PC-9 (cell line): Measurements from ENCODE around the gene SLC16A8. TPM values are rescaled to one million over a fixed set of nuclear protein-coding genes. Genes with fewer than 3 reads are reported as not detected.

Experiments used
- Bru-seq: library from RNA; stranded (reverse); fragments of 400-500 nt; gene quantifications from one replicate; lab custom pipeline; 2021; lab: Mats Ljungman, UMichigan
- BruChase-seq, 2 experiments: library from RNA; stranded (reverse); fragments of 400-500 nt; gene quantifications; one replicate each; lab custom pipeline; 2021; lab: Mats Ljungman, UMichigan
- BruUV-seq: library from RNA; stranded (reverse); fragments of 400-500 nt; replicated peaks from 2 replicates; lab custom pipeline; 2021; lab: Mats Ljungman, UMichigan
- CTCF ChIA-PET: fragments of 300-600 bp; sonication (Branson Sonifier 250); formaldehyde crosslinking; loops from one replicate; lab custom pipeline; 2022; ENCODE audit warnings: antibody characterized with exemption; lab: Charles Lee
- POLR2A ChIA-PET: fragments of 300-600 bp; sonication (Branson Sonifier 250); formaldehyde crosslinking; loops from one replicate; lab custom pipeline; 2022; ENCODE audit warnings: antibody characterized with exemption; ENCODE audit not compliant: unreplicated experiment; lab: Charles Lee
- DNase-seq, 2 experiments: peaks; one replicate each; pipeline versions ENCODE4 v3.0.0 to v3.0.0-alpha.2; 2015 to 2022; ENCODE audit warnings: mixed read lengths in 1 of 2
- H2AFZ ChIP-seq: fragments of 200-600 bp; sonication (generic); 2 replicates; pipeline ENCODE4 v1.8.1; 2017; ENCODE audit warnings: antibody characterized with exemption
- H3F3A ChIP-seq: fragments of 200-600 bp; sonication (generic); 2 replicates; pipeline ENCODE4 v1.8.1; 2017; ENCODE audit warnings: antibody characterized with exemption, mild to moderate bottlenecking, low read depth; ENCODE audit not compliant: insufficient read depth
- H3K27ac ChIP-seq: fragments of 200-600 bp; sonication (generic); 2 replicates; pipeline ENCODE4 v1.6.1; 2016; ENCODE audit warnings: mixed run types
- H3K27me3 ChIP-seq: fragments of 200-600 bp; sonication (generic); 2 replicates; pipeline ENCODE4 v1.6.1; 2016; ENCODE audit warnings: low read depth, mixed run types; ENCODE audit not compliant: insufficient read depth
- H3K36me3 ChIP-seq: fragments of 200-600 bp; sonication (generic); 2 replicates; pipeline ENCODE4 v1.6.1; 2016; ENCODE audit warnings: low read depth, mixed run types
- H3K4me1 ChIP-seq: fragments of 200-600 bp; sonication (generic); replicated peaks from 2 replicates; pipeline ENCODE4 v1.6.1; 2016; ENCODE audit warnings: mixed run types; ENCODE audit not compliant: insufficient read depth
- H3K4me2 ChIP-seq: fragments of 200-600 bp; sonication (generic); 2 replicates; pipeline ENCODE4 v1.6.1; 2017; ENCODE audit warnings: mixed run types
- H3K4me3 ChIP-seq: fragments of 200-600 bp; sonication (generic); 2 replicates; pipeline ENCODE4 v1.6.1; 2016; ENCODE audit warnings: mixed run types
- H3K79me2 ChIP-seq: fragments of 200-600 bp; sonication (generic); 2 replicates; pipeline ENCODE4 v1.6.1; 2017; ENCODE audit warnings: low read depth, mixed run types
- H3K9me2 ChIP-seq: fragments of 200-600 bp; sonication (generic); 2 replicates; pipeline ENCODE4 v1.8.1; 2017; ENCODE audit warnings: mild to moderate bottlenecking; ENCODE audit not compliant: insufficient read depth
- H3K9me3 ChIP-seq: fragments of 200-600 bp; sonication (generic); 2 replicates; pipeline ENCODE4 v1.8.1; 2016; ENCODE audit warnings: low read depth; ENCODE audit not compliant: insufficient read depth
- H4K20me1 ChIP-seq: fragments of 200-600 bp; sonication (generic); 2 replicates; pipeline ENCODE4 v1.8.1; 2017; ENCODE audit not compliant: insufficient read depth
- EZH2 ChIP-seq: fragments of 200-600 bp; sonication (generic); IDR thresholded peaks from 2 replicates; pipeline ENCODE4 v1.8.0; 2017; ENCODE audit warnings: antibody characterized with exemption, low read depth
- intact Hi-C: fragments of 100-400 bp; cut with micrococcal nuclease; formaldehyde crosslinking; loops from one replicate; pipeline ENCODE4 v1.10.0; 2022; ENCODE audit not compliant: unreplicated experiment
- long read RNA-seq: library from polyadenylated mRNA; stranded (forward); transcript quantifications from one replicate; pipeline ENCODE4 v2.0.0, GENCODE V29; 2022
- total RNA-seq: library from RNA; stranded (reverse); gene quantifications from 2 replicates; pipeline ENCODE4 v1.2.3, GENCODE V29; 2021
- TF ChIP-seq, protein P1 (sequence below): fragments of 200-600 bp; sonication (generic); conservative IDR thresholded peaks from 2 replicates; pipeline ENCODE4 v1.6.1; 2017; ENCODE audit warnings: mixed run types, antibody characterized with exemption, mild to moderate bottlenecking, moderate library complexity

The SLC16A8 gene, protein sequence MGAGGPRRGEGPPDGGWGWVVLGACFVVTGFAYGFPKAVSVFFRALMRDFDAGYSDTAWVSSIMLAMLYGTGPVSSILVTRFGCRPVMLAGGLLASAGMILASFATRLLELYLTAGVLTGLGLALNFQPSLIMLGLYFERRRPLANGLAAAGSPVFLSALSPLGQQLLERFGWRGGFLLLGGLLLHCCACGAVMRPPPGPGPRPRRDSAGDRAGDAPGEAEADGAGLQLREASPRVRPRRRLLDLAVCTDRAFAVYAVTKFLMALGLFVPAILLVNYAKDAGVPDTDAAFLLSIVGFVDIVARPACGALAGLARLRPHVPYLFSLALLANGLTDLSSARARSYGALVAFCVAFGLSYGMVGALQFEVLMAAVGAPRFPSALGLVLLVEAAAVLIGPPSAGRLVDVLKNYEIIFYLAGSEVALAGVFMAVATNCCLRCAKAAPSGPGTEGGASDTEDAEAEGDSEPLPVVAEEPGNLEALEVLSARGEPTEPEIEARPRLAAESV
- total RNA-seq (not detected in 2 replicates), Bru-seq, nascent RNA (percentile 7 among the genes with signal in this experiment), BruChase-seq, experiment 1, labeled RNA remaining after a 2-hour chase (not detected), BruChase-seq, experiment 2, labeled RNA remaining after a 6-hour chase (not detected)
- long read RNA-seq, result 0 reads

DNA sequence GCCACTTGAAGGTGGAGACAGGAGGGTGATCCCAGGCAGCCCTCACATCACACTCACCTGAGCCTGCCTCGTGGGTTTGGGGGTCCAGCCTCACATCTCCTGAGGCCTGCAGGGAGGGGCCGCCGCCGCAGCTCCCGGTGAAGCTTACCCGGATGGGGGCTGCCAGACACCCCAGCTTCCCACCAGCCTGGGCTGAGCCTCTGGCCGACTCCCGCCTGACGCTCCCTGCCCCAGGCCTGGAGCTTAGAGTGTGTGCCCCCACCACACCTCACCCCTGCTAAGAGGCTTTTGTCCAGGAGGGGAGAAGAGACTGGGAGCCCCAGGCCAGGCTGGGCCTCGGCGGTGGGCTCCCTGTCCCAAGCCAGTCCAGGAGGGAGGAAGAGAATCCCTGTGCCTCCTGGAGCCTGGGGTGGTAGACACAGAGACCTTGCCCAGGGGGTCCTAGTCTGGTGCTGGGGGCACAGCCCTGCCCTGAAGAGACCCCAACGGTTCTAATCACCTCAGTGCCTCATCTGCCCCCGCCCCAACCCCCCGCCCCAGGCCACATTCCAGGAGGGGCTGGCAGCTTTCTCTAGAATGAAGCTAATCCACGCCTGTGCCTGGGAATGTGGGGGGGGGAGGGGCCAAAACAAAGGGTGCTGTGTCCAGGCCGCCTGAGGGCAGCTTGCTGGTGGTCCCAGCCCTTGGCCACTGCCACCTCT lies at the start of gene SLC16A8:
Gene SLC16A8, minus strand, starts transcription at position 254 of the 701 bp plus-strand sequence. CDS start 1,311 bp downstream, outside the sequence.
- Histone ChIP-seq H2AFZ (no peak within 1 kb of the TSS), H3K79me2 (no peaks in the 10 kb centered on the region), H3F3A (peaks cover 31% of the 10 kb centered on the region; the same call in 1 of the 2 replicates), H3K4me3 (no peak within 1 kb of the TSS), H4K20me1 (no peaks in the 10 kb centered on the region; the same call in 1 of the 2 replicates), H3K27me3 (no peaks in the 10 kb centered on the region), H3K4me1 (no peaks in the 10 kb centered on the region), H3K4me2 (no peak within 1 kb of the TSS), H3K36me3 (no peaks in the 10 kb centered on the region), H3K9me2 (no peaks in the 10 kb centered on the region), H3K9me3 (no peaks in the 10 kb centered on the region), H3K27ac (no peak within 1 kb of the TSS)
- TF ChIP-seq EZH2, result no peak
- TF ChIP-seq, protein P1, sequence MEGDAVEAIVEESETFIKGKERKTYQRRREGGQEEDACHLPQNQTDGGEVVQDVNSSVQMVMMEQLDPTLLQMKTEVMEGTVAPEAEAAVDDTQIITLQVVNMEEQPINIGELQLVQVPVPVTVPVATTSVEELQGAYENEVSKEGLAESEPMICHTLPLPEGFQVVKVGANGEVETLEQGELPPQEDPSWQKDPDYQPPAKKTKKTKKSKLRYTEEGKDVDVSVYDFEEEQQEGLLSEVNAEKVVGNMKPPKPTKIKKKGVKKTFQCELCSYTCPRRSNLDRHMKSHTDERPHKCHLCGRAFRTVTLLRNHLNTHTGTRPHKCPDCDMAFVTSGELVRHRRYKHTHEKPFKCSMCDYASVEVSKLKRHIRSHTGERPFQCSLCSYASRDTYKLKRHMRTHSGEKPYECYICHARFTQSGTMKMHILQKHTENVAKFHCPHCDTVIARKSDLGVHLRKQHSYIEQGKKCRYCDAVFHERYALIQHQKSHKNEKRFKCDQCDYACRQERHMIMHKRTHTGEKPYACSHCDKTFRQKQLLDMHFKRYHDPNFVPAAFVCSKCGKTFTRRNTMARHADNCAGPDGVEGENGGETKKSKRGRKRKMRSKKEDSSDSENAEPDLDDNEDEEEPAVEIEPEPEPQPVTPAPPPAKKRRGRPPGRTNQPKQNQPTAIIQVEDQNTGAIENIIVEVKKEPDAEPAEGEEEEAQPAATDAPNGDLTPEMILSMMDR, result no peak
- intact Hi-C loops, result no loop called here
- DNase-seq, result no peak
- POLR2A ChIA-PET, result no interaction called here
- CTCF ChIA-PET, result interaction anchor here (0.6 kb wide), 1 partner anchor 474 kb away, joined by 4 read pairs; no protein-coding TSS in a partner anchor
- BruUV-seq, result no TSS peak

DNA sequence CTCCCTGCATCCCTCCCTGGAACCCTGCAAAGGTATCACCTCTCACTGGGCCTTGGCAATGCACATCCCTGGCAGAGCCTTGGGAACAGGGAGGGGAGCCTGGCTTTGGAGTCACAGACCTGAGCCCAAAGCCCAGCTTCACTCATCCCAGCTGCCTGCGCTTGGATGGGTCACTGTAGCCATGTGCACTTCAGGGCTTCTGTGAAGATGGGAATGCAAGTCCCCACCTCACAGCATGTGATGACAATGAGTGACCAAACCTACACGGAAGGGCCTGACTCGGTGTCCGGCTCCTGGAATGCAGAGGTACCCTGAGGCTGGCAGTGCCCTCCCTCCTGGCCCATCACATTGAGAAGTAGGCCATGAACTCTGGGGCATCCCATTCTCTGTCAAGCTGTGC lies 49.3 kb upstream of the SLC16A8 start:
- Histone ChIP-seq H2AFZ (no peak overlapping the region), H3K9me2 (no peaks in the 10 kb centered on the region), H3K27ac (no peak overlapping the region), H3K4me1 (peaks cover 20% of the 10 kb centered on the region), H3K36me3 (no peaks in the 10 kb centered on the region), H4K20me1 (no peaks in the 10 kb centered on the region), H3F3A (peaks cover 29% of the 10 kb centered on the region), H3K27me3 (no peaks in the 10 kb centered on the region), H3K4me3 (no peak overlapping the region), H3K4me2 (no peak overlapping the region), H3K9me3 (no peaks in the 10 kb centered on the region), H3K79me2 (no peaks in the 10 kb centered on the region)
- TF ChIP-seq EZH2, result no peak
- TF ChIP-seq, protein P1, result no peak
- no TSS peak for BruUV-seq
- POLR2A ChIA-PET, result no interaction called here
- DNase-seq, result no peak
- intact Hi-C loops, result no loop called here
- CTCF ChIA-PET, result no interaction called here

DNA sequence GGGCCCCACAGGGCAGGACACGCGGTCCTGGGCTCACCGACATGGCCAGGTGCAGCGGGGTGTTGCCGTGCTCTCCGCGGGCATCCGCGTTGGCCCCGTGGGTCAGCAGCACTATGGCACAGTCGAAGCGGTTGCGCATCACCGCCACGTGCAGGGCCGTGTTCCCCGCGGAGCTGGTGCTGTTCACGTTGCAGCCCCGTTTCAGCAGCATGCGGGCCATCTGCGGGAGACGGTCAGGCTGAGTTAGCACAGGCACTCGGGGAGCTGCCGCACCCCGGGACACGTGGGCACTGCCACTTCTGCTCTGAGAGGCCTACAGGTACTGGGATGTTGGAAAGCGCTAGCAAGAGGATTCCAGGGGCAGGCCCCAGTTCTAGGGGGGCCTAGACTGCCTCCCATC lies 48.8 kb upstream of the SLC16A8 start:
- CTCF ChIA-PET, result no interaction called here
- no TSS peak for BruUV-seq
- H4K20me1 ChIP-seq, result no peaks in the 10 kb centered on the region
- no peak for DNase-seq
- no peaks in the 10 kb centered on the region for H3K9me3 ChIP-seq
- no peaks in the 10 kb centered on the region for H3K27me3 ChIP-seq
- TF ChIP-seq, protein P1, result no peak
- TF ChIP-seq EZH2, result no peak
- no peaks in the 10 kb centered on the region for H3K36me3 ChIP-seq
- H3K4me1 ChIP-seq, result peaks cover 20% of the 10 kb centered on the region
- no peaks in the 10 kb centered on the region for H3K79me2 ChIP-seq
- H3K27ac ChIP-seq, result no peak overlapping the region
- no peak overlapping the region for H3K4me3 ChIP-seq
- intact Hi-C loops, result no loop called here
- H3K9me2 ChIP-seq, result no peaks in the 10 kb centered on the region
- peaks cover 29% of the 10 kb centered on the region for H3F3A ChIP-seq
- no peak overlapping the region for H3K4me2 ChIP-seq
- POLR2A ChIA-PET, result no interaction called here
- H2AFZ ChIP-seq, result no peak overlapping the region
